ENCODE data around the gene SSH2.

GRCh38 chr17:29929006-29929532 lies 959 bp downstream of the SSH2 start:
- TF ChIP-seq, protein P1, sequence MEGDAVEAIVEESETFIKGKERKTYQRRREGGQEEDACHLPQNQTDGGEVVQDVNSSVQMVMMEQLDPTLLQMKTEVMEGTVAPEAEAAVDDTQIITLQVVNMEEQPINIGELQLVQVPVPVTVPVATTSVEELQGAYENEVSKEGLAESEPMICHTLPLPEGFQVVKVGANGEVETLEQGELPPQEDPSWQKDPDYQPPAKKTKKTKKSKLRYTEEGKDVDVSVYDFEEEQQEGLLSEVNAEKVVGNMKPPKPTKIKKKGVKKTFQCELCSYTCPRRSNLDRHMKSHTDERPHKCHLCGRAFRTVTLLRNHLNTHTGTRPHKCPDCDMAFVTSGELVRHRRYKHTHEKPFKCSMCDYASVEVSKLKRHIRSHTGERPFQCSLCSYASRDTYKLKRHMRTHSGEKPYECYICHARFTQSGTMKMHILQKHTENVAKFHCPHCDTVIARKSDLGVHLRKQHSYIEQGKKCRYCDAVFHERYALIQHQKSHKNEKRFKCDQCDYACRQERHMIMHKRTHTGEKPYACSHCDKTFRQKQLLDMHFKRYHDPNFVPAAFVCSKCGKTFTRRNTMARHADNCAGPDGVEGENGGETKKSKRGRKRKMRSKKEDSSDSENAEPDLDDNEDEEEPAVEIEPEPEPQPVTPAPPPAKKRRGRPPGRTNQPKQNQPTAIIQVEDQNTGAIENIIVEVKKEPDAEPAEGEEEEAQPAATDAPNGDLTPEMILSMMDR (conservative IDR thresholded peaks at IDR 0.05): no peak
- TF ChIP-seq EZH2 (IDR thresholded peaks at IDR 0.05; ENCODE audit: low read depth): no peak
